ENCODE results near the gene PRND. TPM values are rescaled to one million over a fixed set of nuclear protein-coding genes. Genes with fewer than 3 reads are reported as not detected.
"Not testable (repeated sequence)": the region's sequence is repeated elsewhere in the genome, so short reads cannot be mapped to it uniquely, and the experiment has no call there.

PRND gene
- total RNA-seq, 1 donor from 2014 or later, result not detected

- Histone ChIP-seq H3K79me2 (ENCODE audit: insufficient read depth, low read length) (no peaks in the 10 kb centered on the region), H3K27ac (ENCODE audit: low read depth, low read length) (no peak overlapping the region), H3K36me3 (ENCODE audit: insufficient read depth, low read length) (no peaks in the 10 kb centered on the region), H3K4me2 (ENCODE audit: low read length) (no peak overlapping the region), H2AFZ (ENCODE audit: low read depth, low read length) (no peak overlapping the region), H4K20me1 (ENCODE audit: insufficient read depth, low read length) (no peaks in the 10 kb centered on the region), H3K27me3 (ENCODE audit: insufficient read depth, low read length) (peaks cover 22% of the 10 kb centered on the region), H3K4me3 (ENCODE audit: insufficient read depth, low read depth, low read length) (no peak overlapping the region), H3K9ac (ENCODE audit: low read length) (no peak overlapping the region), H3K4me1 (ENCODE audit: insufficient read depth, low read length) (no peaks in the 10 kb centered on the region), H3K9me3 (ENCODE audit: insufficient read depth, low read depth, low read length) (no peaks in the 10 kb centered on the region)
- TF ChIP-seq CTCF (IDR thresholded peaks at IDR 0.05; ENCODE audit: insufficient read depth, low read depth, low read length) (no peak), EZH2 (IDR thresholded peaks at IDR 0.05; ENCODE audit: insufficient read depth, low read length) (no peak)
- Mint-ChIP-seq H3K27ac (ENCODE audit: unreplicated experiment) (no peak overlapping the region), H3K4me1 (ENCODE audit: low read depth, unreplicated experiment) (no peaks in the 10 kb centered on the region), H3K27me3 (ENCODE audit: low read depth, unreplicated experiment) (peaks cover 12% of the 10 kb centered on the region), H3K36me3 (ENCODE audit: low read depth, unreplicated experiment) (no peaks in the 10 kb centered on the region), H3K9me3 (ENCODE audit: unreplicated experiment) (peaks cover 5% of the 10 kb centered on the region), H3K4me3 (ENCODE audit: unreplicated experiment) (no peak overlapping the region)
- FAIRE-seq (no peak), DNase-seq (ENCODE audit: low read depth) (no peak)
These were observed 27.6 kb downstream of the PRND start for GRCh38 chr20:4749326-4749725.

GRCh38 chr20:4750381-4750780 lies 28.7 kb downstream of the PRND start:
- no peak overlapping the region for H3K4me3 Mint-ChIP-seq (ENCODE audit: unreplicated experiment)
- TF ChIP-seq EZH2 (IDR thresholded peaks at IDR 0.05; ENCODE audit: insufficient read depth, low read length) (no peak), CTCF (IDR thresholded peaks at IDR 0.05; ENCODE audit: insufficient read depth, low read depth, low read length) (no peak)
- H3K36me3 Mint-ChIP-seq (ENCODE audit: low read depth, unreplicated experiment), result no peaks in the 10 kb centered on the region
- Histone ChIP-seq H3K9me3 (ENCODE audit: insufficient read depth, low read depth, low read length) (no peaks in the 10 kb centered on the region), H3K36me3 (ENCODE audit: insufficient read depth, low read length) (no peaks in the 10 kb centered on the region), H3K27ac (ENCODE audit: low read depth, low read length) (no peak overlapping the region), H3K79me2 (ENCODE audit: insufficient read depth, low read length) (no peaks in the 10 kb centered on the region), H3K27me3 (ENCODE audit: insufficient read depth, low read length) (peaks cover 22% of the 10 kb centered on the region), H4K20me1 (ENCODE audit: insufficient read depth, low read length) (no peaks in the 10 kb centered on the region), H2AFZ (ENCODE audit: low read depth, low read length) (no peak overlapping the region), H3K9ac (ENCODE audit: low read length) (no peak overlapping the region), H3K4me1 (ENCODE audit: insufficient read depth, low read length) (no peaks in the 10 kb centered on the region), H3K4me3 (ENCODE audit: insufficient read depth, low read depth, low read length) (no peak overlapping the region), H3K4me2 (ENCODE audit: low read length) (no peak overlapping the region)
- H3K27ac Mint-ChIP-seq (ENCODE audit: unreplicated experiment), result no peak overlapping the region
- peaks cover 12% of the 10 kb centered on the region for H3K27me3 Mint-ChIP-seq (ENCODE audit: low read depth, unreplicated experiment)
- DNase-seq (ENCODE audit: low read depth), result no peak
- peaks cover 5% of the 10 kb centered on the region for H3K9me3 Mint-ChIP-seq (ENCODE audit: unreplicated experiment)
- no peak for FAIRE-seq
- no peaks in the 10 kb centered on the region for H3K4me1 Mint-ChIP-seq (ENCODE audit: low read depth, unreplicated experiment)

- not testable (repeated sequence) for H3K9ac ChIP-seq (ENCODE audit: low read length); H3K79me2 ChIP-seq (ENCODE audit: insufficient read depth, low read length); H3K9me3 ChIP-seq (ENCODE audit: insufficient read depth, low read depth, low read length); H3K27ac ChIP-seq (ENCODE audit: low read depth, low read length); H3K4me1 Mint-ChIP-seq (ENCODE audit: low read depth, unreplicated experiment); H3K36me3 ChIP-seq (ENCODE audit: insufficient read depth, low read length); H3K4me2 ChIP-seq (ENCODE audit: low read length); H4K20me1 ChIP-seq (ENCODE audit: insufficient read depth, low read length); H3K9me3 Mint-ChIP-seq (ENCODE audit: unreplicated experiment); H3K4me3 Mint-ChIP-seq (ENCODE audit: unreplicated experiment); H3K27ac Mint-ChIP-seq (ENCODE audit: unreplicated experiment); FAIRE-seq; H3K4me3 ChIP-seq (ENCODE audit: insufficient read depth, low read depth, low read length); H3K36me3 Mint-ChIP-seq (ENCODE audit: low read depth, unreplicated experiment); DNase-seq (ENCODE audit: low read depth); H2AFZ ChIP-seq (ENCODE audit: low read depth, low read length); H3K4me1 ChIP-seq (ENCODE audit: insufficient read depth, low read length)
- peaks cover 27% of the 10 kb centered on the region for H3K27me3 Mint-ChIP-seq (ENCODE audit: low read depth, unreplicated experiment)
- H3K27me3 ChIP-seq (ENCODE audit: insufficient read depth, low read length), result peaks cover 13% of the 10 kb centered on the region
- peak; percentile 5 for TF ChIP-seq CTCF (IDR thresholded peaks at IDR 0.05; ENCODE audit: insufficient read depth, low read depth, low read length)
These were observed 37.6 kb downstream of the PRND start for GRCh38 chr20:4759100-4759884.
